ENCODE measurements around the gene NOM1.
"Not testable (repeated sequence)": the region's sequence is repeated elsewhere in the genome, so short reads cannot be mapped to it uniquely, and the experiment has no call there.

NOM1 gene, protein sequence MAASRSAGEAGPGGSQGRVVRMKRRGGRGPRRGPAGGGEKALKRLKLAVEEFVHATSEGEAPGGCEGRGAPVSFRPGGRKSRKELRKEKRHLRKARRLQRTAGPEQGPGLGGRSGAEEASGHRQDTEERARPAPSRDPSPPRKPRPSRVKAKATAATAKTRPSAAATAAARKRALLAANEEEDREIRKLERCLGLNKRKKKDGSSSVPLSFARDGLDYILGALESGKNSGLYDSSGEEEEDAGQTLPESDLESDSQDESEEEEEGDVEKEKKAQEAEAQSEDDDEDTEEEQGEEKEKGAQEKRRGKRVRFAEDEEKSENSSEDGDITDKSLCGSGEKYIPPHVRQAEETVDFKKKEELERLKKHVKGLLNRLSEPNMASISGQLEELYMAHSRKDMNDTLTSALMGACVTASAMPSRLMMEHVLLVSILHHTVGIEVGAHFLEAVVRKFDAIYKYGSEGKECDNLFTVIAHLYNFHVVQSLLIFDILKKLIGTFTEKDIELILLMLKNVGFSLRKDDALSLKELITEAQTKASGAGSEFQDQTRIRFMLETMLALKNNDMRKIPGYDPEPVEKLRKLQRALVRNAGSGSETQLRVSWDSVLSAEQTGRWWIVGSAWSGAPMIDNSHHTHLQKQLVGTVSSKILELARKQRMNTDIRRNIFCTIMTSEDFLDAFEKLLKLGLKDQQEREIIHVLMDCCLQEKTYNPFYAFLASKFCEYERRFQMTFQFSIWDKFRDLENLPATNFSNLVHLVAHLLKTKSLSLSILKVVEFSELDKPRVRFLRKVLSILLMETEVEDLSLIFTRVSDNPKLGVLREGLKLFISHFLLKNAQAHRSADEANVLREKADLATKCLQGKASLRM

GRCh38 chr7:156949541-156950380 lies at the start of gene NOM1:
Gene NOM1, plus strand, starts transcription at chr7:156949712. Its CDS starts 26 bp downstream, at chr7:156949738.
- DNase-seq (ENCODE audit: low read depth) = peak; percentile 72

GRCh38 chr7:156900093-156900492 lies 49.4 kb upstream of the NOM1 start:
- not testable (repeated sequence) for DNase-seq (ENCODE audit: low read depth)

- DNase-seq (ENCODE audit: low read depth) = no peak
Measured at GRCh38 chr7:156903232-156903909, 46.1 kb upstream of the NOM1 start.

DNA sequence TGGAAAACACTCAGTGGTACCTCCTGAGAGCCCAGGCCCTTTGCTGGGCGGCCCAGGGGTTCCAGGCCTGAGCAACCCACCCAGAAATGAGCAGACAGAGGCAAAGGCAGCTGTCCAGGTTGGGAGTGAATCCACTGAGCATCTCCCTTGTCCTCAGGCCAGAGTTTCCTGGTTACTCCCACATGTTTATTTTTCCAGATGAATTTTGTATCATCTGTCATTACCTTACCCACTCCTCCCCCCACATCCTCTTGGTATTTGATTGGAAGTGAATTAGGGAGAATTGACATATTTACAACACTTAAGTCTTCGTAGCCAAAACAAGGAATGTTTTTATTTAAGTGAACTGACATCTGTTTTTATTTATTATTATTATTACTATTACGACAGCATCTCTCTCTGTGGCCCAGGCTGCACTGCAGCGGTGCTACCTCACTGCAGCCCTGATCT lies 43.3 kb upstream of the NOM1 start:
- no peak for DNase-seq (ENCODE audit: low read depth)

GRCh38 chr7:156907656-156908055 lies 41.9 kb upstream of the NOM1 start:
- DNase-seq (ENCODE audit: low read depth) = peak; percentile 47

DNA sequence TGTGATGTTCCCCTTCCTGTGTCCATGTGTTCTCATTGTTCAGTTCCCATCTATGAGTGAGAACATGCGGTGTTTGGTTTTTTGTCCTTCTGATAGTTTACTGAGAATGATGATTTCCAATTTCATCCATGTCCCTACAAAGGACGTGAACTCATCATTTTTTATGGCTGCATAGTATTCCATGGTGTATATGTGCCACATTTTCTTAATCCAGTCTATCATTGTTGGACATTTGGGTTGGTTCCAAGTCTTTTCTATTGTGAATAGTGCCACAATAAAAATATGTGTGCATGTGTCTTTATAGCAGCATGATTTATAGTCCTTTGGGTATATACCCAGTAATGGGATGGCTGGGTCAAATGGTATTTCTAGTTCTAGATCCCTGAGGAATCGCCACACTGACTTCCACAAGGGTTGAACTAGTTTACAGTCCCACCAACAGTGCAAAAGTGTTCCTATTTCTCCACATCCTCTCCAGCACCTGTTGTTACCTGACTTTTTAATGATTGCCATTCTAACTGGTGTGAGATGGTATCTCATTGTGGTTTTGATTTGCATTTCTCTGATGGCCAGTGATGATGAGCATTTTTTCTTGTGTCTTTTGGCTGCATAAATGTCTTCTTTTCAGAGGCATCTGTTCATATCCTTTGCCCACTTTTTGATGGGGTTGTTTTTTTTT lies 39.8 kb upstream of the NOM1 start:
- DNase-seq (ENCODE audit: low read depth) = not testable (repeated sequence)

- DNase-seq (ENCODE audit: low read depth) = no peak
Measured at GRCh38 chr7:156918635-156919034, 30.9 kb upstream of the NOM1 start.

DNA sequence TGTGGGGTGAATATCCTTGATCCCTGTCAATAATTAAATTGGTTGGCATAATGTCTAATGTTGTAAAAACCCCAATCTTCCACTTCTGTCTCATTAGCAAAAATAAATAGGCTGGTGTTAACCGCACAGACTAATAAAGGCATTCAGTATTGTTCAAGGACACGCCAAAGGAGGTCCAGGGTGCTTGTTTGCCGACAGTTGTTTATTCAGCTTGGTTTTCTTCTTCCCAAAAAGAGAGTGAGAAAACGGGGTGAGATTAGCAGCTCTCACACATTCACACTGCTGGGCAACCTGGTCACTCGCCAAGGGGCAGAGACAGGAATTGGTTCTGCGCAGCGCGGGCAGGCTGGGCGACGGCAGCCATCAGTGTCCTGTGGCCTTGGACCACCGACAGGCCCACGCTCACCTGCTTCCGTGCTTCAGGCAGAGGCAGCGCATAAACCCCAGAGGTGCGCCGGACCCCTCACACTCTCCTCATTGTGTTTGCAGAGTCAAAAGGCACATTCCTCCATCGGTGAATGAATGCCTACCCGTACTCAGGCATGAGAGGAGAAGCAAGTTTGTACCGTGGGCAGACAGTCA lies 30.3 kb upstream of the NOM1 start:
- DNase-seq (ENCODE audit: low read depth) = no peak

DNA sequence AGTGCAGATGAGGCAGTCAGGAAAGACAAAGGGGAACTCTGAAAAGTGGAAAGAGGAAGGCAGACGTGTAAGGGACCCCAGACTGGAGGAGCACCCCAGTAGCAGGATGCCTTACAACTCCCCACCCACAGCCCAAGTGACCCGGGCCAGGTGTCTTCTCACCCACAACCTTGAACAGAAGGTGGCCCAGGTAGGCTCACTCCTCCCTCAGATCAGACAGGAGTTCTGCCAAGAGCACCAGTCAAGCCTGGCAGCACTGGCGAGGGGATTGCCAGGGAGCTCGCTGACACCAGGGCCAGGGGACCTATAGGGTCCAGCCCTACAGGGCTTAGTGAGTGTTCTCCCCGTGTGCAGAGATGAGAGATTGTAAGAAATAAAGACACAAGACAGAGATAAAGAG lies 29.4 kb upstream of the NOM1 start:
- DNase-seq (ENCODE audit: low read depth) = no peak

GRCh38 chr7:156920487-156921373 lies 28.8 kb upstream of the NOM1 start:
- DNase-seq (ENCODE audit: low read depth) = not testable (repeated sequence)

GRCh38 chr7:156922304-156922703 lies 27.2 kb upstream of the NOM1 start:
- DNase-seq (ENCODE audit: low read depth) = not testable (repeated sequence)

GRCh38 chr7:156925821-156926220 lies 23.7 kb upstream of the NOM1 start:
- DNase-seq (ENCODE audit: low read depth) = not testable (repeated sequence)

GRCh38 chr7:156927571-156928405 lies 21.7 kb upstream of the NOM1 start:
- DNase-seq (ENCODE audit: low read depth) = peak; percentile 31

- DNase-seq (ENCODE audit: low read depth) = no peak
Measured at GRCh38 chr7:156928406-156928747, 21.1 kb upstream of the NOM1 start.

DNA sequence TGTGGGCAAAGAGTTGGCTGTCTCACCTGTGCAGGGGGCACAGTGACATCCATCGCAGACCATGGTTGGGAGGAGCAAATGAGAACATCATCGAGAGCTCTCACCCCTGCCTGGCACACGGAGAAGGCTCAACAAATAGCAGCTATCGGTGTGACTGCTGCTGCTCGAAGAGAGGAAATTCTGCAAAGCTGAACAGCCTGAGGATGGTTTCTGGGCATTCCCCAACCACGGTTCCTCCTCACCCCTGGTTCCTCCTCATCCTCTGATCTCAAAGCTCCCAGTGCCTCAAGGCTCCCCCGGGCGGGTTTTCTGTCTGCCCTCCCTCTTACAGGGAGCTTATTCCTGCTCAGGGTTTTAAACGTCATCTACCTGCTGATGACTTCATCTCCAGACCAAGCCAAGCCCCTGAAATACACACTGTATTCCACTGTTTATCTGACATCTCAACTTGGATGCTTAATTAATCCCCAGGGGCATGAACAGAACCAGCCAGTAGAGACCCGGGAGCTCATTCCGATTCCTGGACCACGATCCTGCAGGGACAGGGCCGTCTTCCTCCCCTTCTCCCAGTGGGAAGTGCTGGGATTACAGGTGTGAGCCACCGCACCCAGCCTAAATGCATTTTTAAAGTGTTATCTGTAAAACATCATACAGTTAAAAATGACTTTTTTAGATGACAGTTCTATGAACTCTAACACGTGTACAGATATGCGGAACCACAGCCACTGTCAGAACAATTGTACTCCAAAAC lies 19.5 kb upstream of the NOM1 start:
- no peak for DNase-seq (ENCODE audit: low read depth)

- no peak for DNase-seq (ENCODE audit: low read depth)
Measured at GRCh38 chr7:156932006-156932405, 17.5 kb upstream of the NOM1 start.

DNA sequence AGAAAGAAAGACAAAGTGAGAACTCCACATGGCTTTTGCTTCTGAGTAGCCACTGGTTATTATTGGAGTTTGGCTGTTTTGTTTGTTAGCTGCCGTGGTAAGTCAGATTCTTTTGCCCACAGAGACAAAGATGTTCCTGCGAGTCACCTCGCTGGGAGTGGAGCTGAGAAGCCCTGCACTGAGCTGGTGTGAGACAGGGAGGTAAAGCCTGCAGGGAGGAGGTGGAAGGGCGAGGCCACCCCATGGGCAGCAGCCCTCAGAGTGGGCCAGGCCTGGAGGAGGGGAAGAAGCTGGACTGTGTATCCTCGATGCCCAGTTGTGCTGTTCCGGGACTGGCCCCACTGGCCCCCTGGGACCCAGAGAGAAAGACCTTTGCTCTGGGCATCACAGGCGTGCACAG lies 14.3 kb upstream of the NOM1 start:
- DNase-seq (ENCODE audit: low read depth) = no peak

- not testable (repeated sequence) for DNase-seq (ENCODE audit: low read depth)
Measured at GRCh38 chr7:156936766-156937165, 12.7 kb upstream of the NOM1 start.
